ACC112 (cell line): Measurements from ENCODE around the gene HERC3.

ENCODE experiments used
- H2AFZ ChIP-seq: fragments of 200-600 bp; sonication (generic); one replicate; pipeline ENCODE4 v1.6.0; 2017; ENCODE audit warnings: antibody characterized with exemption, low read length; ENCODE audit not compliant: unreplicated experiment
- H3K27ac ChIP-seq: fragments of 200-600 bp; sonication (generic); 2 replicates; pipeline ENCODE4 v1.5.1; 2014; ENCODE audit warnings: low read depth, mild to moderate bottlenecking, antibody characterized with exemption, low read length, moderate library complexity
- H3K27me3 ChIP-seq: fragments of 200-600 bp; sonication (generic); 2 replicates; pipeline ENCODE4 v1.6.1; 2014; ENCODE audit warnings: mild to moderate bottlenecking, antibody characterized with exemption, low read length, moderate library complexity, mixed read lengths; ENCODE audit not compliant: insufficient read depth
- H3K36me3 ChIP-seq: fragments of 200-600 bp; sonication (generic); 2 replicates; pipeline ENCODE4 v1.6.1; 2016; ENCODE audit warnings: mild to moderate bottlenecking, antibody characterized with exemption, low read length, moderate library complexity, mixed read lengths; ENCODE audit not compliant: insufficient read depth
- H3K4me1 ChIP-seq: fragments of 200-600 bp; sonication (generic); one replicate; pipeline ENCODE4 v1.6.1; 2016; ENCODE audit warnings: low read length, mixed read lengths; ENCODE audit not compliant: insufficient read depth, unreplicated experiment, control insufficient read depth
- H3K4me3 ChIP-seq: fragments of 200-600 bp; sonication (generic); 2 replicates; pipeline ENCODE4 v1.5.1; 2014; ENCODE audit warnings: mild to moderate bottlenecking, low read depth, low read length
- H3K79me2 ChIP-seq: fragments of 200-600 bp; sonication (generic); one replicate; pipeline ENCODE4 v1.6.0; 2016; ENCODE audit warnings: low read length; ENCODE audit not compliant: control insufficient read depth, unreplicated experiment, insufficient read depth

The HERC3 gene

GRCh38 chr4:88756149-88756548, 163.9 kb downstream of the HERC3 start:
- Histone ChIP-seq H3K4me1 (peaks cover 35% of the 10 kb centered on the region), H3K36me3 (no peaks in the 10 kb centered on the region), H2AFZ (no peak overlapping the region), H3K27me3 (no peaks in the 10 kb centered on the region), H3K79me2 (no peaks in the 10 kb centered on the region), H3K4me3 (no peak overlapping the region), H3K27ac (no peak overlapping the region)

- Histone ChIP-seq H3K4me1 (peaks cover 35% of the 10 kb centered on the region), H2AFZ (no peak overlapping the region), H3K79me2 (no peaks in the 10 kb centered on the region), H3K36me3 (no peaks in the 10 kb centered on the region), H3K27me3 (no peaks in the 10 kb centered on the region), H3K4me3 (no peak overlapping the region), H3K27ac (no peak overlapping the region)
Observed at GRCh38 chr4:88757067-88757466, 164.8 kb downstream of the HERC3 start.

- Histone ChIP-seq H3K27me3 (no peaks in the 10 kb centered on the region), H3K79me2 (no peaks in the 10 kb centered on the region), H3K27ac (no peak overlapping the region), H3K4me3 (no peak overlapping the region), H2AFZ (no peak overlapping the region), H3K36me3 (no peaks in the 10 kb centered on the region), H3K4me1 (peaks cover 35% of the 10 kb centered on the region)
Observed at GRCh38 chr4:88757776-88758175, 165.5 kb downstream of the HERC3 start.
